HCT116 (cell line): ENCODE results near the gene GNG7. TPM values are rescaled to one million over a fixed set of nuclear protein-coding genes. Genes with fewer than 3 reads are reported as not detected.

ENCODE experiments used
- ATAC-seq: fragments of 200-7000 bp; cut with Tn5 transposase; 2 replicates; pipeline ENCODE4 v1.9.1; 2020; ENCODE audit warnings: mild to moderate bottlenecking, moderate library complexity
- BruUV-seq: library from RNA; stranded (reverse); fragments of 400-500 nt; replicated peaks from 2 replicates; lab custom pipeline; 2021; lab: Mats Ljungman, UMichigan
- CTCF ChIA-PET: fragments of 300-600 bp; sonication (Branson Sonifier 250); formaldehyde crosslinking; loops from one replicate; lab custom pipeline; 2021; ENCODE audit warnings: antibody characterized with exemption; lab: Charles Lee
- POLR2A ChIA-PET: fragments of 300-600, 350-600 bp; sonication (Branson Sonifier 250); formaldehyde crosslinking; loops from one replicate; lab custom pipeline; 2021; ENCODE audit warnings: antibody characterized with exemption; lab: Charles Lee
- RAD21 ChIA-PET, 2 experiments: fragments of 300-600 bp; sonication (Branson Sonifier 250); formaldehyde crosslinking; loops; one replicate each; lab custom pipeline; 2023; ENCODE audit warnings: low total read pairs in 2 of 2; ENCODE audit not compliant: uncharacterized antibody in 2 of 2, unreplicated experiment in 2 of 2, low non-redundant PET in 1 of 2; lab: Charles Lee
- DNase-seq: peaks from one replicate; pipeline ENCODE4 v3.0.0-alpha.2; 2010; ENCODE audit warnings: low read depth, low spot score
- H2AFZ ChIP-seq: fragments of 200-600 bp; shearing (Covaris generic), sonication (generic); 2 replicates; pipeline ENCODE4 v1.6.1; 2017; ENCODE audit warnings: low read depth, mixed run types, mixed read lengths, antibody characterized with exemption, low read length; ENCODE audit not compliant: poor library complexity, severe bottlenecking
- H3K27ac ChIP-seq: 2 replicates; pipeline ENCODE4 v1.5.1; 2012; ENCODE audit warnings: low read depth, low read length
- H3K27me3 ChIP-seq: fragments of 200-600 bp; sonication (generic); 2 replicates; pipeline ENCODE4 v1.6.1; 2016; ENCODE audit warnings: mixed run types, low read length, mixed read lengths; ENCODE audit not compliant: insufficient read depth
- H3K36me3 ChIP-seq, 2 experiments: fragments of 200-500 bp in 1 of 2; fragments of 200-600 bp in 1 of 2; sonication (Bioruptor generic) in 1 of 2; sonication (generic) in 1 of 2; 2 replicates each; pipeline versions ENCODE4 v1.5.1 to v1.6.1; 2014 to 2016; ENCODE audit warnings: low read length in 2 of 2, inconsistent platforms in 1 of 2, mixed read lengths in 1 of 2, mixed run types in 1 of 2; ENCODE audit not compliant: insufficient read depth in 2 of 2, control insufficient read depth in 1 of 2
- H3K4me1 ChIP-seq, 2 experiments: fragments of 200-600 bp in 1 of 2; sonication (generic) in 1 of 2; 2 replicates each; pipeline versions ENCODE4 v1.5.1 to v1.6.1; 2012 to 2017; ENCODE audit warnings: low read length in 2 of 2, inconsistent platforms in 1 of 2, mild to moderate bottlenecking in 1 of 2, mixed read lengths in 1 of 2, mixed run types in 1 of 2, moderate library complexity in 1 of 2; ENCODE audit not compliant: insufficient read depth in 2 of 2, control insufficient read depth in 1 of 2
- H3K4me2 ChIP-seq: fragments of 200-600 bp; sonication (generic); 2 replicates; pipeline ENCODE4 v1.6.1; 2017; ENCODE audit warnings: mixed run types, low read length, mixed read lengths
- H3K4me3 ChIP-seq, 2 experiments: fragments of 200-600 bp in 1 of 2; sonication (generic) in 1 of 2; replicated peaks in 1 of 2; 2 replicates each; pipeline ENCODE4 v1.5.1; 2011 to 2016; ENCODE audit warnings: low read length in 2 of 2, control low read depth in 1 of 2, low read depth in 1 of 2, mild to moderate bottlenecking in 1 of 2, mixed read lengths in 1 of 2, mixed run types in 1 of 2
- H3K79me2 ChIP-seq: fragments of 200-600 bp; sonication (generic); 2 replicates; pipeline ENCODE4 v1.6.1; 2017; ENCODE audit warnings: mild to moderate bottlenecking, mixed run types, low read length, moderate library complexity, mixed read lengths; ENCODE audit not compliant: insufficient read depth
- H3K9ac ChIP-seq: fragments of 200-600 bp; sonication (generic); 2 replicates; pipeline ENCODE4 v1.6.1; 2016; ENCODE audit warnings: low read length, mixed read lengths
- H3K9me2 ChIP-seq: fragments of 200-600 bp; sonication (generic), shearing (Covaris generic); 2 replicates; pipeline ENCODE4 v1.6.1; 2017; ENCODE audit warnings: mixed run types, mild to moderate bottlenecking, moderate library complexity; ENCODE audit not compliant: insufficient read depth
- H3K9me3 ChIP-seq, 2 experiments: fragments of 200-500 bp in 1 of 2; fragments of 200-600 bp in 1 of 2; sonication (Bioruptor generic) in 1 of 2; sonication (generic) in 1 of 2; 2 replicates each; pipeline ENCODE4 v1.6.1; 2014 to 2017; ENCODE audit warnings: low read length in 2 of 2, mixed read lengths in 2 of 2, inconsistent platforms in 1 of 2, low read depth in 1 of 2, mild to moderate bottlenecking in 1 of 2, mixed run types in 1 of 2, moderate library complexity in 1 of 2; ENCODE audit not compliant: control insufficient read depth in 1 of 2, insufficient read depth in 1 of 2
- H4K20me1 ChIP-seq: fragments of 200-600 bp; sonication (generic), shearing (Covaris generic); 2 replicates; pipeline ENCODE4 v1.6.1; 2017; ENCODE audit warnings: mixed run types, mild to moderate bottlenecking, moderate library complexity; ENCODE audit not compliant: insufficient read depth
- CTCF ChIP-seq, 3 experiments: fragments of 200-600 bp in 1 of 3; sonication (generic) in 1 of 3; IDR thresholded peaks in 2 of 3; conservative IDR thresholded peaks in 1 of 3; 2 replicates each; pipeline ENCODE4 v1.5.1; 2012 to 2017; ENCODE audit warnings: low read depth in 2 of 3, low read length in 2 of 3, antibody characterized with exemption in 1 of 3, borderline replicate concordance in 1 of 3, control low read depth in 1 of 3, mild to moderate bottlenecking in 1 of 3, mixed read lengths in 1 of 3, mixed run types in 1 of 3, moderate library complexity in 1 of 3; ENCODE audit not compliant: insufficient read depth in 1 of 3
- ELF1 ChIP-seq: IDR thresholded peaks from 2 replicates; pipeline ENCODE4 v1.6.1; 2012; ENCODE audit warnings: low read depth, borderline replicate concordance
- EZH2 ChIP-seq: fragments of 200-600 bp; sonication (generic); IDR thresholded peaks from 2 replicates; pipeline ENCODE4 v1.6.1; 2017; ENCODE audit warnings: antibody characterized with exemption, mixed run types
- EZH2phosphoT487 ChIP-seq: fragments of 200-600 bp; IDR thresholded peaks from 2 replicates; pipeline ENCODE4 v1.6.1; 2018; ENCODE audit warnings: antibody characterized with exemption, borderline replicate concordance
- FOSL1 ChIP-seq: IDR thresholded peaks from 2 replicates; pipeline ENCODE4 v1.6.1; 2012; ENCODE audit warnings: low read depth
- JUND ChIP-seq: IDR thresholded peaks from 2 replicates; pipeline ENCODE4 v1.6.1; 2012
- MAX ChIP-seq: IDR thresholded peaks from 2 replicates; pipeline ENCODE4 v1.6.1; 2012
- POLR2AphosphoS5 ChIP-seq: IDR thresholded peaks from 2 replicates; pipeline ENCODE4 v1.6.1; 2011; ENCODE audit warnings: mild to moderate bottlenecking, low read depth, low read length, moderate library complexity
- REST ChIP-seq: IDR thresholded peaks from 2 replicates; pipeline ENCODE4 v1.6.1; 2012; ENCODE audit warnings: low read depth
- SP1 ChIP-seq: IDR thresholded peaks from 2 replicates; pipeline ENCODE4 v1.6.1; 2012; ENCODE audit warnings: low read depth
- YY1 ChIP-seq: IDR thresholded peaks from 2 replicates; pipeline ENCODE4 v1.6.1; 2011; ENCODE audit warnings: low read length, low read depth, moderate library complexity, mild to moderate bottlenecking; ENCODE audit not compliant: insufficient replicate concordance; ENCODE audit errors: extremely low read depth
- ZBTB33 ChIP-seq: IDR thresholded peaks from 2 replicates; pipeline ENCODE4 v1.6.1; 2011; ENCODE audit warnings: mild to moderate bottlenecking, low read length, moderate library complexity; ENCODE audit not compliant: insufficient replicate concordance; ENCODE audit errors: extremely low read depth
- ZFX ChIP-seq: fragments of 450-650 bp; IDR thresholded peaks from 2 replicates; pipeline ENCODE4 v1.6.1; 2017
- intact Hi-C: fragments of 100-400 bp; cut with micrococcal nuclease; formaldehyde crosslinking; loops from 2 replicates; pipeline ENCODE4 v1.10.0; 2022
- total RNA-seq: library from RNA; stranded (reverse); gene quantifications from one replicate; pipeline ENCODE4 v1.2.1, GENCODE V29; 2021; ENCODE audit not compliant: unreplicated experiment

Gene GNG7
- total RNA-seq, 1 experiment from 2014 or later: 11.3 TPM

GRCh38 chr19:2592824-2593223 lies 109.7 kb downstream of the GNG7 start:
- CTCF ChIA-PET: interaction anchor here (2.0 kb wide), 1 partner anchor 13 kb away, joined by 6 read pairs; no protein-coding TSS in a partner anchor
- Histone ChIP-seq H2AFZ (no peak overlapping the region), H3K27me3 (no peaks in the 10 kb centered on the region), H3K9ac (no peak overlapping the region), H3K4me3 (no peak overlapping the region), H3K9me3 (no peaks in the 10 kb centered on the region), H3K4me2 (no peak overlapping the region), H4K20me1 (no peaks in the 10 kb centered on the region), H3K9me2 (no peaks in the 10 kb centered on the region), H3K79me2 (no peaks in the 10 kb centered on the region), H3K27ac (no peak overlapping the region), H3K36me3 (no peaks in the 10 kb centered on the region), H3K4me1 (peaks cover 0 to 19% of the 10 kb centered on the region in 2 experiments; a peak in 3 of 4 replicates)
- intact Hi-C loops: no loop called here
- no TSS peak for BruUV-seq
- TF ChIP-seq JUND: no peak
- no peak for TF ChIP-seq FOSL1
- TF ChIP-seq CTCF (IDR thresholded peaks at IDR 0.05 in 2 of 3, conservative IDR thresholded peaks at IDR 0.05 in 1 of 3; ENCODE audit: borderline replicate concordance in 1 of 3, insufficient read depth in 1 of 3, low read depth in 2 of 3, low read length in 2 of 3): no peak
- TF ChIP-seq ZBTB33: no peak
- TF ChIP-seq YY1: no peak
- no peak for TF ChIP-seq POLR2AphosphoS5
- no peak for TF ChIP-seq ELF1
- no peak for TF ChIP-seq REST
- no peak for TF ChIP-seq EZH2
- no peak for TF ChIP-seq EZH2phosphoT487
- no peak for TF ChIP-seq SP1
- no peak for TF ChIP-seq MAX
- TF ChIP-seq ZFX: no peak
- ATAC-seq (no peak), DNase-seq (no peak)
- POLR2A ChIA-PET: interaction anchor here (1.0 kb wide), 1 partner anchor 117 kb away, joined by 4 read pairs; the partner anchor contains the start of gene GADD45B
- RAD21 ChIA-PET: no interaction called here
